ENCODE data around the gene SUSD4.

Gene SUSD4

GRCh38 chr1:223242971-223243370 lies 121.0 kb downstream of the SUSD4 start:
- Histone ChIP-seq H3K4me3 (ENCODE audit: low read depth, low read length, poor library complexity, severe bottlenecking) (no peak overlapping the region), H3K79me2 (ENCODE audit: insufficient read depth, low read length) (no peaks in the 10 kb centered on the region), H3K9ac (ENCODE audit: low read length) (no peak overlapping the region), H3K4me1 (ENCODE audit: insufficient read depth, low read length, severe bottlenecking) (no peaks in the 10 kb centered on the region), H3F3A (ENCODE audit: insufficient read depth, low read length) (no peaks in the 10 kb centered on the region), H4K20me1 (ENCODE audit: insufficient read depth, low read length) (no peaks in the 10 kb centered on the region), H3K36me3 (ENCODE audit: insufficient read depth, low read length) (no peaks in the 10 kb centered on the region), H3K4me2 (ENCODE audit: low read length) (no peak overlapping the region), H3K27ac (ENCODE audit: low read depth, low read length, poor library complexity, severe bottlenecking) (no peak overlapping the region), H3K9me2 (ENCODE audit: low read depth, low read length) (no peaks in the 10 kb centered on the region), H3K27me3 (ENCODE audit: insufficient read depth, low read length) (no peaks in the 10 kb centered on the region), H3K9me3 (ENCODE audit: low read length) (no peaks in the 10 kb centered on the region), H2AFZ (ENCODE audit: low read length) (no peak overlapping the region)
- TF ChIP-seq, protein P1, sequence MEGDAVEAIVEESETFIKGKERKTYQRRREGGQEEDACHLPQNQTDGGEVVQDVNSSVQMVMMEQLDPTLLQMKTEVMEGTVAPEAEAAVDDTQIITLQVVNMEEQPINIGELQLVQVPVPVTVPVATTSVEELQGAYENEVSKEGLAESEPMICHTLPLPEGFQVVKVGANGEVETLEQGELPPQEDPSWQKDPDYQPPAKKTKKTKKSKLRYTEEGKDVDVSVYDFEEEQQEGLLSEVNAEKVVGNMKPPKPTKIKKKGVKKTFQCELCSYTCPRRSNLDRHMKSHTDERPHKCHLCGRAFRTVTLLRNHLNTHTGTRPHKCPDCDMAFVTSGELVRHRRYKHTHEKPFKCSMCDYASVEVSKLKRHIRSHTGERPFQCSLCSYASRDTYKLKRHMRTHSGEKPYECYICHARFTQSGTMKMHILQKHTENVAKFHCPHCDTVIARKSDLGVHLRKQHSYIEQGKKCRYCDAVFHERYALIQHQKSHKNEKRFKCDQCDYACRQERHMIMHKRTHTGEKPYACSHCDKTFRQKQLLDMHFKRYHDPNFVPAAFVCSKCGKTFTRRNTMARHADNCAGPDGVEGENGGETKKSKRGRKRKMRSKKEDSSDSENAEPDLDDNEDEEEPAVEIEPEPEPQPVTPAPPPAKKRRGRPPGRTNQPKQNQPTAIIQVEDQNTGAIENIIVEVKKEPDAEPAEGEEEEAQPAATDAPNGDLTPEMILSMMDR (IDR thresholded peaks at IDR 0.05; ENCODE audit: low read length), result no peak
- TF ChIP-seq EZH2 (IDR thresholded peaks at IDR 0.05; ENCODE audit: borderline replicate concordance, low read length), result no peak

- Histone ChIP-seq H3K4me2 (ENCODE audit: low read length) (no peak overlapping the region), H3K9ac (ENCODE audit: low read length) (no peak overlapping the region), H3K27ac (ENCODE audit: low read depth, low read length, poor library complexity, severe bottlenecking) (no peak overlapping the region), H3K4me1 (ENCODE audit: insufficient read depth, low read length, severe bottlenecking) (no peaks in the 10 kb centered on the region), H3K27me3 (ENCODE audit: insufficient read depth, low read length) (no peaks in the 10 kb centered on the region), H3F3A (ENCODE audit: insufficient read depth, low read length) (no peaks in the 10 kb centered on the region), H4K20me1 (ENCODE audit: insufficient read depth, low read length) (no peaks in the 10 kb centered on the region), H3K36me3 (ENCODE audit: insufficient read depth, low read length) (no peaks in the 10 kb centered on the region), H3K9me3 (ENCODE audit: low read length) (no peaks in the 10 kb centered on the region), H3K4me3 (ENCODE audit: low read depth, low read length, poor library complexity, severe bottlenecking) (no peak overlapping the region), H2AFZ (ENCODE audit: low read length) (no peak overlapping the region), H3K79me2 (ENCODE audit: insufficient read depth, low read length) (no peaks in the 10 kb centered on the region), H3K9me2 (ENCODE audit: low read depth, low read length) (no peaks in the 10 kb centered on the region)
- no peak for TF ChIP-seq EZH2 (IDR thresholded peaks at IDR 0.05; ENCODE audit: borderline replicate concordance, low read length)
- TF ChIP-seq, protein P1 (IDR thresholded peaks at IDR 0.05; ENCODE audit: low read length), result no peak
Measured at GRCh38 chr1:223242382-223242955, 121.5 kb downstream of the SUSD4 start.

DNA sequence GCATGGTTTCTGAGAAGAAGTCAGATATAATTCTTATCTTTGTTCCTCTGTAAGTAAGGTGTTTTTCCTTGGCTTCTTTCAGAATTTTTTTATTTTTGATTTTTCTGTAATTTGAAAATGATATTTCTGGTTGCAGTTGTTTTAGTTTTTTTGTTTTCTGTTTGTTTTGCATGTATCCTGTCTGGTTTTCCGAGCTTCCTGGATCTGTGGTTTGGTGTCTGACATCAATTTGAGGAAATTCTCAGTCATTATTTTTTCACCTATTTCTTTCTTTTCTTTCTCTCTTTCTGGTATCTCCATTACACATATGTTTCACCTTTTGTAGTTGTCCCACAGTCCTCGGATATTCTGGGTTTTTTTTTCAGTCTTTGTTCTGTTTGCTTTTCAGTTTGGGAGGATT lies 123.9 kb downstream of the SUSD4 start:
- no peaks in the 10 kb centered on the region for H4K20me1 ChIP-seq (ENCODE audit: insufficient read depth, low read length)

More for the DNA sequence above, 123.9 kb downstream of the SUSD4 start:
- no peaks in the 10 kb centered on the region for H3K79me2 ChIP-seq (ENCODE audit: insufficient read depth, low read length)
- no peaks in the 10 kb centered on the region for H3K27me3 ChIP-seq (ENCODE audit: insufficient read depth, low read length)
- TF ChIP-seq, protein P1 (IDR thresholded peaks at IDR 0.05; ENCODE audit: low read length), result no peak
- no peak for TF ChIP-seq EZH2 (IDR thresholded peaks at IDR 0.05; ENCODE audit: borderline replicate concordance, low read length)
- H3F3A ChIP-seq (ENCODE audit: insufficient read depth, low read length), result no peaks in the 10 kb centered on the region
- H3K4me1 ChIP-seq (ENCODE audit: insufficient read depth, low read length, severe bottlenecking), result no peaks in the 10 kb centered on the region
- no peak overlapping the region for H3K27ac ChIP-seq (ENCODE audit: low read depth, low read length, poor library complexity, severe bottlenecking)
- H3K9ac ChIP-seq (ENCODE audit: low read length), result no peak overlapping the region
- H2AFZ ChIP-seq (ENCODE audit: low read length), result no peak overlapping the region
- H3K4me3 ChIP-seq (ENCODE audit: low read depth, low read length, poor library complexity, severe bottlenecking), result no peak overlapping the region
- no peaks in the 10 kb centered on the region for H3K9me3 ChIP-seq (ENCODE audit: low read length)
- no peaks in the 10 kb centered on the region for H3K9me2 ChIP-seq (ENCODE audit: low read depth, low read length)
- H3K4me2 ChIP-seq (ENCODE audit: low read length), result no peak overlapping the region
- H3K36me3 ChIP-seq (ENCODE audit: insufficient read depth, low read length), result no peaks in the 10 kb centered on the region

Measured in OCI-LY1 (cell line).